Activated CD4-positive, alpha-beta T cell treated with anti-CD3 and anti-CD28 coated beads, Interleukin-2, amount 50 U/mL, for 24 hours (primary cell): ENCODE results near the gene TNS4.
A peak's percentile ranks its signal among the peaks of the same experiment; 100 is the strongest.

Source experiments
- DNase-seq, 2 donors: peaks; one replicate each; pipeline ENCODE4 v3.0.0-alpha.2; 2020; ENCODE audit warnings: low read depth in 1 of 2, low spot score in 1 of 2

TNS4 gene

GRCh38 chr17:40496634-40497420 lies 4.6 kb downstream of the TNS4 start:
- DNase-seq, result no peak

GRCh38 chr17:40496170-40496569 lies 5.3 kb downstream of the TNS4 start:
- DNase-seq, result no peak

GRCh38 chr17:40495140-40495539 lies 6.3 kb downstream of the TNS4 start:
- no peak for DNase-seq

- no peak for DNase-seq
Measured at GRCh38 chr17:40493697-40494096, 7.7 kb downstream of the TNS4 start.

GRCh38 chr17:40491486-40491885 lies 9.9 kb downstream of the TNS4 start:
- no peak for DNase-seq

GRCh38 chr17:40490982-40491381 lies 10.4 kb downstream of the TNS4 start:
- DNase-seq, result no peak

GRCh38 chr17:40490289-40490853 lies 11.1 kb downstream of the TNS4 start:
- no peak for DNase-seq

GRCh38 chr17:40487371-40488020 lies 13.9 kb downstream of the TNS4 start:
- no peak for DNase-seq

- DNase-seq, result no peak
Measured at GRCh38 chr17:40486522-40487370, 14.7 kb downstream of the TNS4 start.

GRCh38 chr17:40485851-40486521 lies 15.4 kb downstream of the TNS4 start:
- DNase-seq, result peak in 1 of 2 donors; percentile 27

GRCh38 chr17:40484973-40485530 lies 16.4 kb downstream of the TNS4 start:
- no peak for DNase-seq

GRCh38 chr17:40484285-40484972 lies 17.0 kb downstream of the TNS4 start:
- DNase-seq, result no peak

GRCh38 chr17:40483679-40484078 lies 17.7 kb downstream of the TNS4 start:
- no peak for DNase-seq

GRCh38 chr17:40482722-40483121 lies 18.7 kb downstream of the TNS4 start:
- DNase-seq, result no peak

GRCh38 chr17:40481106-40481505 lies 20.3 kb downstream of the TNS4 start:
- DNase-seq, result no peak

- peak; percentile 64 to 81 for DNase-seq
Measured at GRCh38 chr17:40480501-40481003, 20.9 kb downstream of the TNS4 start.

- DNase-seq, result no peak
Measured at GRCh38 chr17:40479754-40480480, 21.5 kb downstream of the TNS4 start.

GRCh38 chr17:40478486-40478885 lies 22.9 kb downstream of the TNS4 start:
- no peak for DNase-seq

GRCh38 chr17:40477796-40478195 lies 23.6 kb downstream of the TNS4 start:
- no peak for DNase-seq
